Ovary (tissue), 3 donors: ENCODE measurements around the gene FOLR1.
"Not testable (repeated sequence)": the region's sequence is repeated elsewhere in the genome, so short reads cannot be mapped to it uniquely, and the experiment has no call there.

Experiments
- CTCF ChIP-seq, 3 donors: fragments of 450-650 bp in 2 of 3; fragments of 200-600 bp in 1 of 3; IDR thresholded peaks; one replicate each; pipeline versions ENCODE4 v1.5.1 to v1.8.0; 2016 to 2022; ENCODE audit warnings: antibody characterized with exemption in 3 of 3, mild to moderate bottlenecking in 1 of 3
- EP300 ChIP-seq: sonication (generic); formaldehyde crosslinking; IDR thresholded peaks from one replicate; pipeline ENCODE4 v1.6.1; 2017; ENCODE audit warnings: antibody characterized with exemption
- POLR2A ChIP-seq: fragments of 450-650 bp; IDR thresholded peaks from one replicate; pipeline ENCODE4 v1.6.1; 2017; ENCODE audit warnings: antibody characterized with exemption, mild to moderate bottlenecking, moderate library complexity
- donor health status: DM: no; HTN: no; CAD: no.

DNA sequence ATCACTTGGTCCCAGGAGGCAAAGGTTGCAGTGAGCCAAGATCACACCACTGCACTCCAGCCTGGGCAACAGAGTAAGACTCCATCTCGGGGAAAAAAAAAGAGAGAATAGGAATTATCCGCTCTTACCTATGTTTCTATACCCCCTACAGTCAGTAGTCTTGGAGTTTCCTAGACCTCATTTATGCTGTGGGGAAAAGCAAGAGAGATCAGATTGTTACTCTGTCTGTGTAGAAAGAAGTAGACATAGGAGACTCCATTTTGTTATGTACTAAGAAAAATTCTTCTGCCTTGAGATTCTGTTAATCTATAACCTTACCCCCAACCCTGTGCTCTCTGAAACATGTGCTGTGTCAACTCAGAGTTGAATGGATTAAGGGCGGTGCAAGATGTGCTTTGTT, 27.8 kb upstream of the FOLR1 start:
- TF ChIP-seq CTCF (IDR thresholded peaks at IDR 0.05); EP300; POLR2A: not testable (repeated sequence)
